Measurements from ENCODE around the gene KIF1A.
"Not testable (repeated sequence)": the region's sequence is repeated elsewhere in the genome, so short reads cannot be mapped to it uniquely, and the experiment has no call there.

KIF1A gene

GRCh38 chr2:240683329-240683979, 136.6 kb downstream of the KIF1A start:
- not testable (repeated sequence) for H3K4me1 ChIP-seq (ENCODE audit: insufficient read depth, low read length); H3K9ac ChIP-seq (ENCODE audit: low read depth, low read length); H3K36me3 ChIP-seq (ENCODE audit: insufficient read depth, low read length); H3K9me3 ChIP-seq (ENCODE audit: control insufficient read depth, insufficient read depth, low read length)

- not testable (repeated sequence) for H3K9me3 ChIP-seq (ENCODE audit: control insufficient read depth, insufficient read depth, low read length); H3K36me3 ChIP-seq (ENCODE audit: insufficient read depth, low read length); H3K4me1 ChIP-seq (ENCODE audit: insufficient read depth, low read length); H3K9ac ChIP-seq (ENCODE audit: low read depth, low read length)
These were observed 137.4 kb downstream of the KIF1A start, which contains the start of gene AQP12B for GRCh38 chr2:240682431-240683224. Gene AQP12B (minus strand): TSS chr2:240682885. CDS start chr2:240682837, 48 bp downstream.

- H3K9ac ChIP-seq (ENCODE audit: low read depth, low read length); H3K4me1 ChIP-seq (ENCODE audit: insufficient read depth, low read length); H3K36me3 ChIP-seq (ENCODE audit: insufficient read depth, low read length); H3K9me3 ChIP-seq (ENCODE audit: control insufficient read depth, insufficient read depth, low read length): not testable (repeated sequence)
These were observed 139.8 kb downstream of the KIF1A start for GRCh38 chr2:240680185-240680584.

GRCh38 chr2:240678909-240679308, 141.1 kb downstream of the KIF1A start:
- not testable (repeated sequence) for H3K36me3 ChIP-seq (ENCODE audit: insufficient read depth, low read length); H3K9me3 ChIP-seq (ENCODE audit: control insufficient read depth, insufficient read depth, low read length); H3K4me1 ChIP-seq (ENCODE audit: insufficient read depth, low read length); H3K9ac ChIP-seq (ENCODE audit: low read depth, low read length)

- not testable (repeated sequence) for H3K4me1 ChIP-seq (ENCODE audit: insufficient read depth, low read length); H3K9me3 ChIP-seq (ENCODE audit: control insufficient read depth, insufficient read depth, low read length); H3K36me3 ChIP-seq (ENCODE audit: insufficient read depth, low read length); H3K9ac ChIP-seq (ENCODE audit: low read depth, low read length)
These were observed 142.0 kb downstream of the KIF1A start for GRCh38 chr2:240678043-240678442.

- H3K9ac ChIP-seq (ENCODE audit: low read depth, low read length); H3K36me3 ChIP-seq (ENCODE audit: insufficient read depth, low read length); H3K4me1 ChIP-seq (ENCODE audit: insufficient read depth, low read length); H3K9me3 ChIP-seq (ENCODE audit: control insufficient read depth, insufficient read depth, low read length): not testable (repeated sequence)
These were observed 144.7 kb downstream of the KIF1A start for GRCh38 chr2:240675345-240675744.

GRCh38 chr2:240674461-240675184, 145.4 kb downstream of the KIF1A start:
- H3K9ac ChIP-seq (ENCODE audit: low read depth, low read length): not testable (repeated sequence)

GRCh38 chr2:240672701-240673190, 147.3 kb downstream of the KIF1A start:
- Histone ChIP-seq H3K36me3 (ENCODE audit: insufficient read depth, low read length) (no peaks in the 10 kb centered on the region), H3K9me3 (ENCODE audit: control insufficient read depth, insufficient read depth, low read length) (no peaks in the 10 kb centered on the region), H3K9ac (ENCODE audit: low read depth, low read length) (no peak overlapping the region), H3K4me1 (ENCODE audit: insufficient read depth, low read length) (no peaks in the 10 kb centered on the region)

More at GRCh38 chr2:240674461-240675184, 145.4 kb downstream of the KIF1A start:
- H3K4me1 ChIP-seq (ENCODE audit: insufficient read depth, low read length); H3K36me3 ChIP-seq (ENCODE audit: insufficient read depth, low read length); H3K9me3 ChIP-seq (ENCODE audit: control insufficient read depth, insufficient read depth, low read length): not testable (repeated sequence)

GRCh38 chr2:240672076-240672700, 147.8 kb downstream of the KIF1A start:
- Histone ChIP-seq H3K9me3 (ENCODE audit: control insufficient read depth, insufficient read depth, low read length) (no peaks in the 10 kb centered on the region), H3K9ac (ENCODE audit: low read depth, low read length) (no peak overlapping the region), H3K36me3 (ENCODE audit: insufficient read depth, low read length) (no peaks in the 10 kb centered on the region), H3K4me1 (ENCODE audit: insufficient read depth, low read length) (no peaks in the 10 kb centered on the region)

GRCh38 chr2:240670950-240671349, 149.1 kb downstream of the KIF1A start:
- H3K9ac ChIP-seq (ENCODE audit: low read depth, low read length): no peak overlapping the region
- no peaks in the 10 kb centered on the region for H3K36me3 ChIP-seq (ENCODE audit: insufficient read depth, low read length)
- no peaks in the 10 kb centered on the region for H3K9me3 ChIP-seq (ENCODE audit: control insufficient read depth, insufficient read depth, low read length)
- H3K4me1 ChIP-seq (ENCODE audit: insufficient read depth, low read length): no peaks in the 10 kb centered on the region

- Histone ChIP-seq H3K9me3 (ENCODE audit: control insufficient read depth, insufficient read depth, low read length) (no peaks in the 10 kb centered on the region), H3K4me1 (ENCODE audit: insufficient read depth, low read length) (no peaks in the 10 kb centered on the region)
These were observed 149.6 kb downstream of the KIF1A start for GRCh38 chr2:240670402-240670801.

GRCh38 chr2:240664622-240665021, 155.4 kb downstream of the KIF1A start:
- H3K9ac ChIP-seq (ENCODE audit: low read depth, low read length): no peak overlapping the region
- no peaks in the 10 kb centered on the region for H3K4me1 ChIP-seq (ENCODE audit: insufficient read depth, low read length)
- H3K9me3 ChIP-seq (ENCODE audit: control insufficient read depth, insufficient read depth, low read length): no peaks in the 10 kb centered on the region
- no peaks in the 10 kb centered on the region for H3K36me3 ChIP-seq (ENCODE audit: insufficient read depth, low read length)

More at GRCh38 chr2:240670402-240670801, 149.6 kb downstream of the KIF1A start:
- Histone ChIP-seq H3K9ac (ENCODE audit: low read depth, low read length) (no peak overlapping the region), H3K36me3 (ENCODE audit: insufficient read depth, low read length) (no peaks in the 10 kb centered on the region)
